MCF 10A (cell line): ENCODE results near the gene SLC15A5. TPM values are rescaled to one million over a fixed set of nuclear protein-coding genes. Genes with fewer than 3 reads are reported as not detected.

Source experiments
- Bru-seq: library from RNA; stranded (reverse); fragments of 400-500 nt; gene quantifications from one replicate; lab custom pipeline; 2021; lab: Mats Ljungman, UMichigan
- BruChase-seq, 2 experiments: library from RNA; stranded (reverse); fragments of 400-500 nt; gene quantifications; one replicate each; lab custom pipeline; 2021; lab: Mats Ljungman, UMichigan
- BruUV-seq: library from RNA; stranded (reverse); fragments of 400-500 nt; replicated peaks from 2 replicates; lab custom pipeline; 2021; lab: Mats Ljungman, UMichigan
- CTCF ChIA-PET: fragments of 300-600 bp; sonication (Branson Sonifier 250); formaldehyde crosslinking; extraction: SDS; loops from one replicate; lab custom pipeline; 2021; ENCODE audit warnings: antibody characterized with exemption, inconsistent platforms; lab: Yijun Ruan, JAX
- POLR2A ChIA-PET: fragments of 300-600, 350-650 bp; sonication (Branson Sonifier 250); formaldehyde crosslinking; extraction: SDS; loops from one replicate; lab custom pipeline; 2020; ENCODE audit warnings: antibody characterized with exemption, inconsistent platforms; lab: Yijun Ruan, JAX
- DNase-seq: peaks from one replicate; pipeline ENCODE4 v3.0.0-alpha.2; 2018; ENCODE audit not compliant: unreplicated experiment
- H3K27ac Mint-ChIP-seq: one replicate; pipeline ENCODE4 v1.8.0; 2022; ENCODE audit warnings: mild to moderate bottlenecking, low read depth, mixed read lengths; ENCODE audit not compliant: unreplicated experiment
- H3K27me3 Mint-ChIP-seq: one replicate; pipeline ENCODE4 v1.8.0; 2022; ENCODE audit warnings: mixed read lengths; ENCODE audit not compliant: insufficient read depth, unreplicated experiment
- H3K36me3 Mint-ChIP-seq: one replicate; pipeline ENCODE4 v1.8.0; 2022; ENCODE audit warnings: mild to moderate bottlenecking, moderate library complexity, mixed read lengths; ENCODE audit not compliant: insufficient read depth, unreplicated experiment
- H3K4me1 Mint-ChIP-seq: one replicate; pipeline ENCODE4 v1.8.0; 2022; ENCODE audit warnings: mixed read lengths; ENCODE audit not compliant: insufficient read depth, unreplicated experiment
- H3K4me3 Mint-ChIP-seq: one replicate; pipeline ENCODE4 v1.8.0; 2022; ENCODE audit warnings: mild to moderate bottlenecking, moderate library complexity, mixed read lengths; ENCODE audit not compliant: unreplicated experiment
- H3K9me3 Mint-ChIP-seq: one replicate; pipeline ENCODE4 v1.8.0; 2022; ENCODE audit warnings: mixed read lengths; ENCODE audit not compliant: unreplicated experiment
- intact Hi-C: fragments of 100-400 bp; cut with micrococcal nuclease; formaldehyde crosslinking; loops from 2 replicates; pipeline ENCODE4 v1.14.1; 2022
- long read RNA-seq: library from polyadenylated mRNA; stranded (forward); transcript quantifications from one replicate; pipeline ENCODE4 v2.0.0, GENCODE V29; 2022
- total RNA-seq: library from RNA; stranded (reverse); gene quantifications from 2 replicates; pipeline ENCODE4 v1.2.3, GENCODE V29; 2022
- TF ChIP-seq, protein P1 (sequence below): fragments of 200-600 bp; IDR thresholded peaks from one replicate; pipeline ENCODE4 v1.8.0; 2022; ENCODE audit warnings: antibody characterized with exemption, mild to moderate bottlenecking; ENCODE audit not compliant: unreplicated experiment

SLC15A5 gene, protein sequence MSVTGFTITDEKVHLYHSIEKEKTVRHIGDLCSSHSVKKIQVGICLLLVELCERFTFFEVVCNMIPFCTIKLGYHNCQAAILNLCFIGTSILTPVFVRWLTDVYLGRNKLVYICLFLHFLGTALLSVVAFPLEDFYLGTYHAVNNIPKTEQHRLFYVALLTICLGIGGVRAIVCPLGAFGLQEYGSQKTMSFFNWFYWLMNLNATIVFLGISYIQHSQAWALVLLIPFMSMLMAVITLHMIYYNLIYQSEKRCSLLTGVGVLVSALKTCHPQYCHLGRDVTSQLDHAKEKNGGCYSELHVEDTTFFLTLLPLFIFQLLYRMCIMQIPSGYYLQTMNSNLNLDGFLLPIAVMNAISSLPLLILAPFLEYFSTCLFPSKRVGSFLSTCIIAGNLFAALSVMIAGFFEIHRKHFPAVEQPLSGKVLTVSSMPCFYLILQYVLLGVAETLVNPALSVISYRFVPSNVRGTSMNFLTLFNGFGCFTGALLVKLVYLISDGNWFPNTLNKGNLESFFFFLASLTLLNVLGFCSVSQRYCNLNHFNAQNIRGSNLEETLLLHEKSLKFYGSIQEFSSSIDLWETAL
- total RNA-seq (not detected in 2 replicates), Bru-seq, nascent RNA (percentile 6 among the genes with signal in this experiment), BruChase-seq, experiment 1, labeled RNA remaining after a 6-hour chase (percentile 2 among the genes with signal in this experiment), BruChase-seq, experiment 2, labeled RNA remaining after a 2-hour chase (percentile 8 among the genes with signal in this experiment)
- long read RNA-seq = 0 reads

DNA sequence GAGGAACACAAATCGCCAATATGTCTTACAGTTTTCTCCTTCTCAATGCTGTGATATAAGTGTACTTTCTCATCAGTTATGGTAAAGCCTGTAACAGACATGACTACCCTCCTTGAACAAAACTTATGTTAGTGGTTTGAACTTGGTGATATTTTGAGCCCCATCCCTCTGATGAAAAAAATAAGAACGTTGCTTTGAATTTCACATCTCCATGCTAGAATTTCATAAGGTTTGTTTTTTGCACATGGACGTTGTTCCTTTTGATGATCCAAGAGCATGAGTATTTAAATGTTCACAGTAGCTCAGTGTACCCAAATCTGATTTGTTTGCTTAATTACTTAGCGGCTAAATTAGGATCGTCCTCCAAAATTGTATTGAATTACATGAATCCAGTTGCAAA, at the start of gene SLC15A5:
SLC15A5 (minus strand) TSS at position 101 of the 400 bp plus-strand sequence; CDS start at position 101, 0 bp downstream.
- no peak within 1 kb of the TSS for H3K27ac Mint-ChIP-seq
- CTCF ChIA-PET = no interaction called here
- H3K27me3 Mint-ChIP-seq = no peaks in the 10 kb centered on the region
- H3K9me3 Mint-ChIP-seq = no peaks in the 10 kb centered on the region
- H3K4me3 Mint-ChIP-seq = no peak within 1 kb of the TSS
- no TSS peak for BruUV-seq
- H3K36me3 Mint-ChIP-seq = no peaks in the 10 kb centered on the region
- POLR2A ChIA-PET = no interaction called here
- intact Hi-C loops = no loop called here
- H3K4me1 Mint-ChIP-seq = no peaks in the 10 kb centered on the region
- DNase-seq = no peak
- TF ChIP-seq, protein P1, sequence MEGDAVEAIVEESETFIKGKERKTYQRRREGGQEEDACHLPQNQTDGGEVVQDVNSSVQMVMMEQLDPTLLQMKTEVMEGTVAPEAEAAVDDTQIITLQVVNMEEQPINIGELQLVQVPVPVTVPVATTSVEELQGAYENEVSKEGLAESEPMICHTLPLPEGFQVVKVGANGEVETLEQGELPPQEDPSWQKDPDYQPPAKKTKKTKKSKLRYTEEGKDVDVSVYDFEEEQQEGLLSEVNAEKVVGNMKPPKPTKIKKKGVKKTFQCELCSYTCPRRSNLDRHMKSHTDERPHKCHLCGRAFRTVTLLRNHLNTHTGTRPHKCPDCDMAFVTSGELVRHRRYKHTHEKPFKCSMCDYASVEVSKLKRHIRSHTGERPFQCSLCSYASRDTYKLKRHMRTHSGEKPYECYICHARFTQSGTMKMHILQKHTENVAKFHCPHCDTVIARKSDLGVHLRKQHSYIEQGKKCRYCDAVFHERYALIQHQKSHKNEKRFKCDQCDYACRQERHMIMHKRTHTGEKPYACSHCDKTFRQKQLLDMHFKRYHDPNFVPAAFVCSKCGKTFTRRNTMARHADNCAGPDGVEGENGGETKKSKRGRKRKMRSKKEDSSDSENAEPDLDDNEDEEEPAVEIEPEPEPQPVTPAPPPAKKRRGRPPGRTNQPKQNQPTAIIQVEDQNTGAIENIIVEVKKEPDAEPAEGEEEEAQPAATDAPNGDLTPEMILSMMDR = no peak

DNA sequence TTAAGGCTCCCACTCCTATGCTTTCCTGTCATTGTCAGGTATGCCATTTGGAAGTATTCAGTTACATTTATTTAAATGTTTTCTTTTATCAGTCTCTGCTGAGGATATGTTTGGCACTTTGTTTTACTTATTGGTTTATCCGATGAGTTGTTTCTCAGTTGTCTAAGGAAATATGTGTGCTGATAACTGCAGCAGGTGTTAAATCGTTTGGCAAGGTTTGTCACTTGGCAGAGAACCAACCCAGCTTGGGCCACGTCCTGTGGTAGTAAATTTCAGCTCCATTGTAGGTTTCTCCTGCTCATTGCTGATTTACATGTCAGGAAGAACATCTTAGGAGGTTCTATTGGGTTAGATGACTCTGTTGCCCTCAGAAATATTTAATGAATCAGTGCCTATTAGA, 47.9 kb upstream of the SLC15A5 start:
- ChIA-PET CTCF (interaction anchor here (0.7 kb wide), 1 partner anchor 12 kb away, joined by 4 read pairs; no protein-coding TSS in a partner anchor), POLR2A (interaction anchor here (0.6 kb wide), 1 partner anchor 426 kb away, joined by 3 read pairs; no protein-coding TSS in a partner anchor)
- peaks cover 6% of the 10 kb centered on the region for H3K9me3 Mint-ChIP-seq
- no peak overlapping the region for H3K4me3 Mint-ChIP-seq
- intact Hi-C loops = no loop called here
- no peak overlapping the region for H3K27ac Mint-ChIP-seq
- H3K27me3 Mint-ChIP-seq = no peaks in the 10 kb centered on the region
- H3K4me1 Mint-ChIP-seq = no peaks in the 10 kb centered on the region
- TF ChIP-seq, protein P1 = no peak
- BruUV-seq = no TSS peak
- DNase-seq = peak; percentile 27
- H3K36me3 Mint-ChIP-seq = no peaks in the 10 kb centered on the region

DNA sequence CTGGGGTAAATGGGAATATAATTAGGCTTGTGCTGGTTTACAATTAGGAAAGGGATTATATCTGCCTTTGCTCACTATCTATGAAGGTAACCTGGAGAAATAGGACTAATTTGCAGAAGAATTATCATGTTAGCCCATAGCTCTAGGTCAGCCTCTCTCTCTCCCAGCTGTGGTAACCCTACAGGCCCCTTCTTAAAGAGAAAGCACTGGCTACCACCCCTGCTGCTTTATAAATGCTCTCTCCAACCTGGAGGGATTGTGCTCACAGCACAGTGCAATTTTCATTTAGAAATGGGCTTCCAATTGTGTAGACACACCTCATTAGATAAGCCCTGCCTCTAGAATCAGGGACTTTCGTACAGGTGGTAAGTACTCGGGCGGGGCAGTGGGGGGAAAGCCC, 47.3 kb upstream of the SLC15A5 start:
- ChIA-PET CTCF (interaction anchor here (0.6 kb wide), 1 partner anchor 451 kb away, joined by 3 read pairs; no protein-coding TSS in a partner anchor), POLR2A (no interaction called here)
- no peak for DNase-seq
- TF ChIP-seq, protein P1 = no peak
- Mint-ChIP-seq H3K4me3 (no peak overlapping the region), H3K27ac (no peak overlapping the region), H3K4me1 (no peaks in the 10 kb centered on the region), H3K36me3 (no peaks in the 10 kb centered on the region), H3K9me3 (peaks cover 6% of the 10 kb centered on the region), H3K27me3 (no peaks in the 10 kb centered on the region)
- BruUV-seq = no TSS peak
- intact Hi-C loops = no loop called here

DNA sequence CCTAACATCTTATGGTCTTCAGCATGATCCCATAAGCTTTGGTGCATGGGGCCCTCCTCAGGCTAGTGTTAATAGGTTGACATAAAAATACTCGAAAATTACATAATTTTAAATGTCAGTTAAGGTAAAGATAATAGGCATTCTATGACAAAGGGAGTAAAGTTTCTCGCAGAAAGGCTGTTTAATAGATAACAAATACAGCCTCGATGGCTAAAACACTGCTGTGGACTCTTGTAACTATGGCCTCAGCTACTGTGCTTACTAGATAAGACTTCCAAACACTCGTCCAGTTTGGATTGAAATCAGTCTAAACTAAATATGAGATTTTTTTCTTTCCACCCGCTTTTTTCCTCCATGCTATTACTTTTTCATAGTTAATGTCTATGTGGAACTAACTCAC, 46.8 kb upstream of the SLC15A5 start:
- H3K4me1 Mint-ChIP-seq = no peaks in the 10 kb centered on the region
- POLR2A ChIA-PET = no interaction called here

More for the DNA sequence above, 46.8 kb upstream of the SLC15A5 start:
- TF ChIP-seq, protein P1 = no peak
- CTCF ChIA-PET = no interaction called here
- intact Hi-C loops = no loop called here
- no peaks in the 10 kb centered on the region for H3K36me3 Mint-ChIP-seq
- H3K27me3 Mint-ChIP-seq = no peaks in the 10 kb centered on the region
- no peak overlapping the region for H3K27ac Mint-ChIP-seq
- no peak for DNase-seq
- H3K4me3 Mint-ChIP-seq = no peak overlapping the region
- no TSS peak for BruUV-seq
- H3K9me3 Mint-ChIP-seq = peaks cover 6% of the 10 kb centered on the region
